Ishikawa (cell line): ENCODE measurements around the gene SLAMF8.

Source experiments
- CEBPB ChIP-seq: IDR thresholded peaks from 2 replicates; pipeline ENCODE4 v1.6.1; 2012
- CREB1 ChIP-seq: IDR thresholded peaks from 2 replicates; pipeline ENCODE4 v1.6.1; 2012; ENCODE audit warnings: low read depth
- EGR1 ChIP-seq: IDR thresholded peaks from 2 replicates; pipeline ENCODE4 v1.6.1; 2012
- EP300 ChIP-seq: IDR thresholded peaks from 2 replicates; pipeline ENCODE4 v1.6.1; 2012; ENCODE audit warnings: borderline replicate concordance
- FOXM1 ChIP-seq: IDR thresholded peaks from 2 replicates; pipeline ENCODE4 v1.6.1; 2012; ENCODE audit warnings: low read depth, borderline replicate concordance
- NFIC ChIP-seq: IDR thresholded peaks from 2 replicates; pipeline ENCODE4 v1.6.1; 2012
- RAD21 ChIP-seq: IDR thresholded peaks from 2 replicates; pipeline ENCODE4 v1.6.1; 2012; ENCODE audit warnings: low read depth
- TAF1 ChIP-seq: IDR thresholded peaks from 2 replicates; pipeline ENCODE4 v1.6.1; 2012; ENCODE audit warnings: low read depth, mild to moderate bottlenecking
- TCF12 ChIP-seq: IDR thresholded peaks from 2 replicates; pipeline ENCODE4 v1.6.1; 2012; ENCODE audit warnings: low read depth
- TEAD4 ChIP-seq: IDR thresholded peaks from 2 replicates; pipeline ENCODE4 v1.6.1; 2012
- YY1 ChIP-seq: IDR thresholded peaks from 2 replicates; pipeline ENCODE4 v1.6.1; 2012; ENCODE audit warnings: low read depth
- ZBTB7A ChIP-seq: IDR thresholded peaks from 2 replicates; pipeline ENCODE4 v1.6.1; 2012; ENCODE audit warnings: low read depth
- TF ChIP-seq, protein P1 (sequence below): IDR thresholded peaks from 2 replicates; pipeline ENCODE4 v1.6.1; 2012
- TF ChIP-seq, protein P2 (sequence below): IDR thresholded peaks from 2 replicates; pipeline ENCODE4 v1.6.1; 2012; ENCODE audit warnings: low read depth, mild to moderate bottlenecking
- TF ChIP-seq, protein P3 (sequence below): IDR thresholded peaks from 2 replicates; pipeline ENCODE4 v1.6.1; 2012

The SLAMF8 gene

DNA sequence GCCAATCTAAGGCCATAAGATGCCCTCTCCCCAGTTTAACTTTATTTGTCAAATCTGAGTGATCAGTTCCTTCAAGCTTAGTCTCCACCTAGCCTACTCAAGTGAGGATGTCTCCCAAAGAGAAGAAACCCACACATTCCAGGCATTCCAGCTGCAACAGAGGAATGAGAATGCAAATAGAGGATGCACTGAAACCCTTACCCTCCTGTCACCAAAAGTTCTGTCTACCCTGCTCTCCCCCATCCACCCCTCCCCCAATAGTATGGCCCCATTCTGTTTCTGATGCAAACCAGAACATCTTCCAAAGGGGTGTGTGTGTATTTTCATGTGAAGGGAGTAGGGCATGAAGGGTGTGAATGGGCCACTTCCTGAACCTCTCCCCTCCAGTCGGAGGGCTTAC is 42.9 kb upstream of the SLAMF8 start:
- peak; percentile 42; the same call in 1 of the 2 replicates for TF ChIP-seq TEAD4
- TF ChIP-seq RAD21, result no peak

GRCh38 chr1:159786465-159786864 is 40.2 kb upstream of the SLAMF8 start:
- TF ChIP-seq RAD21, result no peak
- no peak for TF ChIP-seq CREB1
- TF ChIP-seq NFIC, result no peak
- no peak for TF ChIP-seq YY1
- no peak for TF ChIP-seq FOXM1
- no peak for TF ChIP-seq EGR1
- no peak for TF ChIP-seq TEAD4
- TF ChIP-seq, protein P1, sequence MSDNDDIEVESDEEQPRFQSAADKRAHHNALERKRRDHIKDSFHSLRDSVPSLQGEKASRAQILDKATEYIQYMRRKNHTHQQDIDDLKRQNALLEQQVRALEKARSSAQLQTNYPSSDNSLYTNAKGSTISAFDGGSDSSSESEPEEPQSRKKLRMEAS, result no peak
- TF ChIP-seq CEBPB, result no peak
- TF ChIP-seq, protein P2, sequence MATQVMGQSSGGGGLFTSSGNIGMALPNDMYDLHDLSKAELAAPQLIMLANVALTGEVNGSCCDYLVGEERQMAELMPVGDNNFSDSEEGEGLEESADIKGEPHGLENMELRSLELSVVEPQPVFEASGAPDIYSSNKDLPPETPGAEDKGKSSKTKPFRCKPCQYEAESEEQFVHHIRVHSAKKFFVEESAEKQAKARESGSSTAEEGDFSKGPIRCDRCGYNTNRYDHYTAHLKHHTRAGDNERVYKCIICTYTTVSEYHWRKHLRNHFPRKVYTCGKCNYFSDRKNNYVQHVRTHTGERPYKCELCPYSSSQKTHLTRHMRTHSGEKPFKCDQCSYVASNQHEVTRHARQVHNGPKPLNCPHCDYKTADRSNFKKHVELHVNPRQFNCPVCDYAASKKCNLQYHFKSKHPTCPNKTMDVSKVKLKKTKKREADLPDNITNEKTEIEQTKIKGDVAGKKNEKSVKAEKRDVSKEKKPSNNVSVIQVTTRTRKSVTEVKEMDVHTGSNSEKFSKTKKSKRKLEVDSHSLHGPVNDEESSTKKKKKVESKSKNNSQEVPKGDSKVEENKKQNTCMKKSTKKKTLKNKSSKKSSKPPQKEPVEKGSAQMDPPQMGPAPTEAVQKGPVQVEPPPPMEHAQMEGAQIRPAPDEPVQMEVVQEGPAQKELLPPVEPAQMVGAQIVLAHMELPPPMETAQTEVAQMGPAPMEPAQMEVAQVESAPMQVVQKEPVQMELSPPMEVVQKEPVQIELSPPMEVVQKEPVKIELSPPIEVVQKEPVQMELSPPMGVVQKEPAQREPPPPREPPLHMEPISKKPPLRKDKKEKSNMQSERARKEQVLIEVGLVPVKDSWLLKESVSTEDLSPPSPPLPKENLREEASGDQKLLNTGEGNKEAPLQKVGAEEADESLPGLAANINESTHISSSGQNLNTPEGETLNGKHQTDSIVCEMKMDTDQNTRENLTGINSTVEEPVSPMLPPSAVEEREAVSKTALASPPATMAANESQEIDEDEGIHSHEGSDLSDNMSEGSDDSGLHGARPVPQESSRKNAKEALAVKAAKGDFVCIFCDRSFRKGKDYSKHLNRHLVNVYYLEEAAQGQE, result no peak
- TF ChIP-seq, protein P3, sequence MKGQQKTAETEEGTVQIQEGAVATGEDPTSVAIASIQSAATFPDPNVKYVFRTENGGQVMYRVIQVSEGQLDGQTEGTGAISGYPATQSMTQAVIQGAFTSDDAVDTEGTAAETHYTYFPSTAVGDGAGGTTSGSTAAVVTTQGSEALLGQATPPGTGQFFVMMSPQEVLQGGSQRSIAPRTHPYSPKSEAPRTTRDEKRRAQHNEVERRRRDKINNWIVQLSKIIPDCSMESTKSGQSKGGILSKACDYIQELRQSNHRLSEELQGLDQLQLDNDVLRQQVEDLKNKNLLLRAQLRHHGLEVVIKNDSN, result no peak
- no peak for TF ChIP-seq ZBTB7A
- TF ChIP-seq EP300, result no peak
- TF ChIP-seq TAF1, result no peak
- no peak for TF ChIP-seq TCF12

DNA sequence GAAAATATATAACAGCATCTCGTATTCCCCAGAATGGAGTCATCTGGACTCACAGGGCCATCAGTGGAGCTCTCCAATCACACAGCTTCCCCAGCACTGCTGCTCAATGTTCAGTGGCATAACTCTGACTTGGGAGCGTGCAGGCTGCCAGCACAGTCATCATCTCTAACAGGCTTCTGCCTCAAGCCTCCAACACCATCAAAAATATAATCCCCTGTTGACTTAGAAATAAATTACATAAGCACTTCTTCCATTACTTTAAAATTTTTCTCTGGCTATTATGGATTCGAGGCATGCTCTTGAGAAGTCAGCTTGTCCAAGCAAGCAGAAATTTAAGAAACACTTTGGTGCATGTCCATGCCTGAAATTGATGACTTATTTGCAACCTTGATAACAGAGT is 39.7 kb upstream of the SLAMF8 start:
- TF ChIP-seq, protein P2, result no peak
- TF ChIP-seq FOXM1 (no peak), CREB1 (no peak), NFIC (no peak)

DNA sequence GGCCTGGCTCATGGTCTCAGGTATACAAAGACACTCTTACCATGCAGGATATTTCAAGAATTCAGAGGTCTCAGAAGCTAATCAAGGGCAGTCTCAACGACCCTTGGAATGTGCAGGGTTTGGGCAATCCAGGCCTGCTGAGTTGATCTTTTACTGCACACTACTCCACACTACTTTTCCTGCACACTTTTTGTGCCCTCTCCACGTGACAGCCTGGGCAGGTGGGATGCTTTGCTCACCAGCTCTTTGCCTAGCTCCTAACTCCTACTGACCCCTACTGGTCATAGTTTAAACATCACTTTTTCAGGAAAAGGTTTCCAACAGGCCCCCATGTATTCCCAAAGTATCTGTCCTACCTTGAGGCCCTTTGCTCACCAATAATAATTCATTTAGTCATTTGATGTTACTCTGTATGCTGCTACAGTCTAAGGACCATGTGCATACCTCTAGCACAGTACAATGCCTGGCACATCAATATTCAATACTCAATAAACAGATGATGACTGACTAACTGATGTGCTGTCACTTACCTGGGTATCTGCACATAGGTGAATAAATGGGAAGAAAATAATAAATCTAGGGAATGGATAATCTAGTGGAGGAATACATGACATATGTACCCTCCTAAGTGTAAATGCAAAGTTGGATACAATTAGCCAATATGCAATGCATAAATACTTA is 36.3 kb upstream of the SLAMF8 start:
- TF ChIP-seq NFIC (no peak), RAD21 (peak; percentile 68)
- TF ChIP-seq, protein P3, result peak; percentile 85

DNA sequence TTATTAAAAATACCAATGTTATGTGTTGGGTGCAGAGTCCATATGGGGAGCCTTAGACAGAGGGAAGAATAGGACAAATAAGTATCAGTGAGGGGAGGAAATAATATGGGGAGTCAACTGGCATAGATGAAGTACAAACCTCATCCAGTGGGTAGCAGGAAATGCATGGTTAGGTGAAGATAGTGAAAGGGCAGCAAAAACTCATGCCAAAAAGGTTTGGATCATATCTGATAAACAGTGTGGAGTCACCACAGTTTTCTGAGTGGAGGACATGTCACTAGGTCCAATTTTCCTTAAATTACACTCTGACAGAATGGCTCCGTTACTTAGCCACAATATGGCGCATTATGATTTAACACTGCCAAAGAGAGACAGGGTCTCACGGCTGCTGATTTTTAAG is 35.6 kb upstream of the SLAMF8 start:
- no peak for TF ChIP-seq TCF12
- TF ChIP-seq, protein P2, result no peak
- no peak for TF ChIP-seq FOXM1
- no peak for TF ChIP-seq CREB1
- TF ChIP-seq TEAD4, result no peak
- TF ChIP-seq RAD21, result no peak
- no peak for TF ChIP-seq ZBTB7A
- TF ChIP-seq EGR1, result no peak
- TF ChIP-seq NFIC, result no peak
- no peak for TF ChIP-seq YY1

DNA sequence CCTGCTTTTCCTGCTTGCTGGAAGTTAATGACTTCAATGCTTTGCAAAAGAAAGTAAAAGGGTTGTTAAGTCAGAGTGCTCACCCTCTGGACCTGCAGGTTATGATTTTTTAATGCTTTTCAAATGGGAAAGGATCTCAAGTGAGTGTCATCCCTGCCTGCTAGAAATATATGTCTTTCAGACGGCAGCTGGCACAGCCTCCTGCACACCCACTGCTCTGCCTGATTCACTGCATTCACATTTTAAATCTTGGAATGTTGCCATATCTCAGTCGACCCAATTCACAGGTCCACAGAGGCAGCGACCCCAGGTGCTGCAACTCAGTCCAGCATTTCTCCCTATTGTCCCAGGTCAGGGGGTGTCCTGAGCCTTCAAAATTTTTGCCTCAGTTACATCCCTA is 35.2 kb upstream of the SLAMF8 start:
- no peak for TF ChIP-seq EP300
- TF ChIP-seq, protein P3, result no peak
- TF ChIP-seq, protein P1, result no peak
- TF ChIP-seq CREB1, result no peak
- no peak for TF ChIP-seq ZBTB7A
- TF ChIP-seq EGR1, result no peak
- no peak for TF ChIP-seq YY1
- TF ChIP-seq, protein P2, result no peak
- TF ChIP-seq CEBPB, result no peak
- no peak for TF ChIP-seq TAF1
